ENCODE results near the gene ITGA6.

DNA sequence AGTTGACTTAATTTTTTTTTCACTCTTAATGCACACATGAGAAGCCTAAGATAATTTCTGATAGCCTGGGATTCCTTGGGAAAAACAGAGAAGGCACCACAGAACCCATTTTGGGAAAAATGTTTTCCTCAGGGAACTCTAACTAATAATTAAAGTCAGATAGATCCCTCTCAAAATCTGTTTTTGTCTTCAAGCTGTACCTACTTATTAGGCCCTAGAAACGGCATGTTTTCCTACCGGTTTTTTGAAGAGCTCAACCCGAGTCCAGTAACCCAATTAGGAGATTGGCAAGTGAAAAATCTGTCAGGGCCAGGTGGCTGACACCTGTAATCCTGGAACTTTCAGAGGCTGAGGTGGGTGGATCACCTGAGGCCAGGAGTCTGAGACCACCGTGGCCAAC lies 112.4 kb downstream of the ITGA6 start:
- TF ChIP-seq POLR2AphosphoS5 (IDR thresholded peaks at IDR 0.05; ENCODE audit: low read depth, low read length) (no peak), POLR2A (IDR thresholded peaks at IDR 0.05; ENCODE audit: low read depth, low read length) (no peak), PAX5 (IDR thresholded peaks at IDR 0.05; ENCODE audit: insufficient read depth, low read length, severe bottlenecking) (no peak), TAF1 (IDR thresholded peaks at IDR 0.05; ENCODE audit: low read depth, low read length) (no peak)
